Measurements from ENCODE around the gene ZNF597. TPM values are rescaled to one million over a fixed set of nuclear protein-coding genes. Genes with fewer than 3 reads are reported as not detected.
A peak's percentile ranks its signal among the peaks of the same experiment; 100 is the strongest.

ZNF597 gene
- total RNA-seq, 2 experiments from 2014 or later: 2.3 to 2.5 TPM

DNA sequence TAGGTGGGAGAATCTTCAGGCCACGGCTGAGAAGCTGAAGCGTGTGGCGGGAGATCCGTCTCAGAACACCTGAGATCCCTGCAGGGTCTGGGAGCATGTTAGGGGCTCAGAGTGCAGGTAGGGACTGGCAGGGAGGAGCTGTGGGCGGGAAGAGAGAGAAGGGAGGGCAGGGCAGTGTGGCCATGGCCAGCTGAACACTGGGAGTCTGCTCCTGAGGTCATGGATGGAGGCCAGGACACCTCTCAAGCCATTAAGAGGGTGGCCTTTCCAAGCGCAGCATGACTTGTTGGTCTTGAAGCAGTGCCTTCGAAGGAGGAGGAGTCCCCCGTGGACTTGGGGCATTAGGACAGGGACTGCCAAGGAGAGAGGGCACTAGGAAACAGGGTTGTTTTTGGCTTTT, 23.9 kb upstream of the ZNF597 start:
- Histone ChIP-seq H3K4me3 (ENCODE audit: low read length) (no peak overlapping the region), H3K4me1 (ENCODE audit: insufficient read depth, low read length) (peaks cover 67% of the 10 kb centered on the region), H3K27ac (ENCODE audit: low read depth in 1 of 2, low read length in 2 of 2) (no peak overlapping the region), H3K27me3 (ENCODE audit: control insufficient read depth in 1 of 2, insufficient read depth in 2 of 2, low read length in 2 of 2) (no peaks in the 10 kb centered on the region), H3K36me3 (ENCODE audit: insufficient read depth, low read length) (peaks cover 29% of the 10 kb centered on the region), H3K9me3 (ENCODE audit: control insufficient read depth in 1 of 2, insufficient read depth in 1 of 2, low read length in 2 of 2) (no peaks in the 10 kb centered on the region)
- no peak for TF ChIP-seq CTCF (IDR thresholded peaks at IDR 0.05)
- peaks cover 33% of the 10 kb centered on the region for H3K36me3 Mint-ChIP-seq (ENCODE audit: low read depth)
- no peaks in the 10 kb centered on the region for H3K27me3 Mint-ChIP-seq
- H3K4me3 Mint-ChIP-seq: no peak overlapping the region
- CTCF ChIA-PET: no interaction called here
- H3K4me1 Mint-ChIP-seq (ENCODE audit: low read depth): peaks cover 49% of the 10 kb centered on the region
- ATAC-seq (ENCODE audit: poor library complexity) (no peak), DNase-seq (no peak)
- intact Hi-C loops (cut with DNase I, micrococcal nuclease): no loop called here
- POLR2A ChIA-PET: no interaction called here
- H3K9me3 Mint-ChIP-seq: no peaks in the 10 kb centered on the region
- H3K27ac Mint-ChIP-seq: peak overlapping the region; percentile 72

- no peak for ATAC-seq (ENCODE audit: poor library complexity)
- CTCF ChIA-PET: no interaction called here
Observed at GRCh38 chr16:3465911-3466584, 22.7 kb upstream of the ZNF597 start.

DNA sequence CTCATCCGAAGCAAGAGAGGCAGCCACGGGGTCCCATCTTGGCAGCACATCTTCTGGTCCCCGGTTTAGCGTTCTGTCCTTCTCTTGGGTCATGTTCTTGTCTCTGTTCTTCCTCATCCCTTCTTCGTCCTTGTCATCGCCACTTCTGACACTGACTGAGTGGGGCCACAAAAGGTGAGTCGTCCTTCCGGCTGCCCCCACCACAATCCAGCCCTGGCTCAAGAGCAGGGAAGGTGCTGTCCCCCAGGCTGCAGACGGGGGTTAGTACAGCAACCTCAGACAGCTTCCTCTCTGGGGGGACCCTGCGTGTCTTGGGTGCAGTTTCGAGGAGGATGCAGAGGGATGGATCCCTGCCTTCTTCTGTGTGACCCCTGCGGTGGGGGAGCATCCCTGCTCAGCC, 22.0 kb upstream of the ZNF597 start:
- Histone ChIP-seq H3K36me3 (ENCODE audit: insufficient read depth, low read length) (peaks cover 29% of the 10 kb centered on the region), H3K27me3 (ENCODE audit: control insufficient read depth in 1 of 2, insufficient read depth in 2 of 2, low read length in 2 of 2) (no peaks in the 10 kb centered on the region), H3K9me3 (ENCODE audit: control insufficient read depth in 1 of 2, insufficient read depth in 1 of 2, low read length in 2 of 2) (no peaks in the 10 kb centered on the region), H3K27ac (ENCODE audit: low read depth in 1 of 2, low read length in 2 of 2) (no peak overlapping the region), H3K4me1 (ENCODE audit: insufficient read depth, low read length) (peaks cover 79% of the 10 kb centered on the region), H3K4me3 (ENCODE audit: low read length) (no peak overlapping the region)
- H3K27me3 Mint-ChIP-seq: no peaks in the 10 kb centered on the region
- CTCF ChIA-PET: interaction anchor here (0.7 kb wide), 1 partner anchor 804 kb away, joined by 3 read pairs; no protein-coding TSS in a partner anchor
- H3K4me1 Mint-ChIP-seq (ENCODE audit: low read depth): peaks cover 65% of the 10 kb centered on the region
- TF ChIP-seq CTCF (IDR thresholded peaks at IDR 0.05): no peak
- peak overlapping the region; percentile 27 for H3K27ac Mint-ChIP-seq
- ATAC-seq (ENCODE audit: poor library complexity): no peak
- no peaks in the 10 kb centered on the region for H3K9me3 Mint-ChIP-seq
- no peak overlapping the region for H3K4me3 Mint-ChIP-seq
- intact Hi-C loops (cut with DNase I, micrococcal nuclease): no loop called here
- POLR2A ChIA-PET: no interaction called here
- DNase-seq: no peak
- peaks cover 29% of the 10 kb centered on the region for H3K36me3 Mint-ChIP-seq (ENCODE audit: low read depth)

More at GRCh38 chr16:3465911-3466584, 22.7 kb upstream of the ZNF597 start:
- Mint-ChIP-seq H3K36me3 (ENCODE audit: low read depth) (peaks cover 29% of the 10 kb centered on the region), H3K4me3 (no peak overlapping the region), H3K9me3 (no peaks in the 10 kb centered on the region), H3K27ac (peak overlapping the region; percentile 72), H3K4me1 (ENCODE audit: low read depth) (peaks cover 58% of the 10 kb centered on the region), H3K27me3 (no peaks in the 10 kb centered on the region)
- intact Hi-C loops (cut with DNase I, micrococcal nuclease): no loop called here
- H3K27me3 ChIP-seq (ENCODE audit: control insufficient read depth in 1 of 2, insufficient read depth in 2 of 2, low read length in 2 of 2): no peaks in the 10 kb centered on the region
- no peak for TF ChIP-seq CTCF (IDR thresholded peaks at IDR 0.05)
- peaks cover 25% of the 10 kb centered on the region for H3K36me3 ChIP-seq (ENCODE audit: insufficient read depth, low read length)
- no peak overlapping the region for H3K4me3 ChIP-seq (ENCODE audit: low read length)
- POLR2A ChIA-PET: no interaction called here
- no peak overlapping the region for H3K27ac ChIP-seq (ENCODE audit: low read depth in 1 of 2, low read length in 2 of 2)
- no peaks in the 10 kb centered on the region for H3K9me3 ChIP-seq (ENCODE audit: control insufficient read depth in 1 of 2, insufficient read depth in 1 of 2, low read length in 2 of 2)
- no peak for DNase-seq
- H3K4me1 ChIP-seq (ENCODE audit: insufficient read depth, low read length): peaks cover 73% of the 10 kb centered on the region

Measured in CD4-positive, alpha-beta T cell (primary cell).